Islet of Langerhans (tissue), 1 donor: ENCODE measurements around the gene ADARB2.
"Not testable (repeated sequence)": the region's sequence is repeated elsewhere in the genome, so short reads cannot be mapped to it uniquely, and the experiment has no call there.

Experiments
- FAIRE-seq: peaks from one replicate; lab custom pipeline; 2011; peaks lifted over from hg19 to GRCh38; lab: Jason Lieb, UNC

The ADARB2 gene

DNA sequence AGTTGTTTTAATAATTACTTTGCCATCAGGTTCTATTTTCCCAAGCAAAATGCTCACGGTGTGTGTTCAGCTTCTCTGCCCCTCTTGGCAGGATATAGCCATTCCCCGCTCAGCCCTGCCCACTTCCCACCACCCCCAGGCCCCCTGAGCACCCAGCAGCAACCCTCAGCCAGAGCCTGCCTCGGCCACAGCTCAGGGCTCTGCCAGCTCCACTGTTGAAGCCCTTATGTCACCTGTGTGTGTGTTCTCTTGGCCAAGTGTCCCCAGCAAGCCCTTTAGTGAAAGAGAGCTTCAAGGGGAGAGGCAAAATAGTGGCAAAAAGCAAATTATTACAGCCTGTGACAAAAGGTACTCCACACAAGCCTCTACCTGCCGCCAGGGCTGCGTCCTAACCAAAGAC lies 275.3 kb downstream of the ADARB2 start:
- no peak for FAIRE-seq

DNA sequence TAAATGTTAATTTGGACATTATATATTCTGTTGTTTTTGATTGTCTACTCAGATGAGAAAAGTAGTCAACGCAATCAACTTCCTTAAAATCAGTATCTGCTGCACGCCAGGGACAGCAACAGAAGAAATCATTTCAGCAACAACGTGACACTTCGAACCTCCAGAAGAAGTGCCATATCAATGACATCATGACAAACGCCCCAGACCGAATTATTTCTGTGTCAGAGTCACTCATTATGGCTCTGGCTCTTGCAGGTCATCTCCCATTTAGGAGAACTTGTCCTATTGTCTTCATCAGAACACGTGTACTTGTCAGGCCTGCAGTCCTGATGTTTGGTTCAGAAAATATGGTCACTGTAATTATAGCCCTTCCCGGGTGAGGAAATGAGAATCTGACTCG lies 276.3 kb downstream of the ADARB2 start:
- FAIRE-seq, result no peak

DNA sequence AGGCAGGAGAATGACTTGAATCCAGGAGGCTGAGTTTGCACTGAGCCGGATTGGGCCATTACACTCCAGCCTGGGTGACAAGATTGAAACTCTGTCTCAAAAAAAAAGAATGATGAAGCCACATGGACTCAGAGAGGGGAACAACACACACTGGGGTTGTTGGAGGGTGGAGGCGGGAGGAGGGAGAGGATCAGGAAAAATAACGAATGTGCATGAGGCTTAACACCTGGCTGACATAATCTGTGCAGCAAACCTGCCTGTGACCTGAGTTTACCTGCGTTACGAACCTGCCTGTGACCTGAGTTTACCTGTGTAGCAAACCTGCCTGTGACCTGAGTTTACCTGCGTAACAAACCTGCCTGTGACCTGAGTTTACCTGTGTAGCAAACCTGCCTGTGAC lies 277.7 kb downstream of the ADARB2 start:
- not testable (repeated sequence) for FAIRE-seq

DNA sequence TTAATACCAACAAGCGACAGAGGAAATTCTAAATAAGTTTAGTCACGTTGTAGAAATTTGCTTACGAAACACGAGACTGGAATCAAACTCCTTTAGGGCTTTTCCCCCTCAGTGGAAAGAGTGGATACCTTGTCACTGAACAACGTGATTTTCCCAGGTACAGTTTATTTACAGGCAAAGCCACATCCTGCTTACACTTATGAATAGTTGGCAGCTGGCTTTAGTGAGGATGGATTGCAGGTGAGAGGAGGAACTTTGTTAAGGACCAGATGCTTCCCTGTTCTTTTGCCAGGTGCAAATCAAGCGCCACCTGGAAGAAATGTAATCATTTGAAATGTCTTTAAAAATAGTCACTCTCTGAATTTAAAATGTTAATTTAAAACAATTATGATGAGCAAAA lies 282.4 kb downstream of the ADARB2 start:
- no peak for FAIRE-seq

DNA sequence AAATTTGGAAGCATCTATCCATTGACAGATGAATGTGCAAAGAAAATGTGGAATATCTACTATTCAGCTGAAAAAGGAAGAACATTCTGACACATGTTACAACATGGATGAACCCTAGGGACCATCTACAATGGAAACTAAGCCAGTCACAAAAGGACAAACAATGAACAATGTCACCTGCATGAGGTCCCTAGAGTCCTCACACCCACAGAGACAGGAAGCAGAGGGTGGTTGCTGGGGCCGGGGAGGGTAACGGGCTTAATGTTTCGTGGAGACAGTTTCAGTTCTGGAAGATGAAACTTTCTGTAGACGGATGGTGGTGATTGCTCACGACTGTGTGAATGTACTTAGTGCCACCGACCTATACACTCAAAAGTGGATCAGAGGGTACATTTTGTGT lies 282.9 kb downstream of the ADARB2 start:
- no peak for FAIRE-seq

DNA sequence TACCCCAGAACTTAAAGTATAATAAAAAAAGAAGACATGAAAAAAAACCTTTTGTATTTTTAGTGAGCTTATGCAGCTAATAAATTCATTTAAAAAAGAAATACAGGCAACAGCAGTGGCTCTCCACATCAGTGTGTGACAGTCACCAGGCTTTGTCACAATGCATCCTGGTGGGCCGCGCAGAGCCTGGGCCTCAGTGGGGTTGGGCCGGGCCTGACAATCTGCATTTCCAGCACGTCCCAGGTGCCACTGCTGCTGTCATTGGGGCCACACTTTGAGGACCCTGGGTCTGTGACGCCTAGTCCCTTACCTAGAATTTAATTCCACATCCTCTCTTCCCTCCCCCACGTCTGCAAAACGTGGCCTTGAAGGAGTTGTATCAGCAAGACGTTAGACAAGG lies 284.5 kb downstream of the ADARB2 start:
- FAIRE-seq, result no peak

DNA sequence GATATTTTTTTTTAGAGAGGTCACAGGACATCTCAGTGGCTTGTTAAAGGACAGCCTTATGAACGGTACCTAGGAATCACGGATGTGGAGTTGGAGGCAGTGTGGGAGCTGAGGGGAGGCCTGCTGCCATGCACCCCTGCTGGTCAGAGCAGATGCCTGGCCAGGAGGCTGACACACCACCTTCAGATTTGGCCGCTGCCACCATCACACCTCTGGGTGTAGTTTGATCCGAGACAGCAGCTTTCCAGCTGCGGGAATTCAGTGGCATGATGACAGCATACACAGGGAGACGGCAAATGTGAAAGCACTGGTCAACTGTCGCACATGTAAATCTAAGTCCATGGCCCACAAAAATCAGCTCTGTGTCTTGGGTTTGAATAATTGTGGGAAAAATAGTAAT lies 285.4 kb downstream of the ADARB2 start:
- FAIRE-seq, result no peak

DNA sequence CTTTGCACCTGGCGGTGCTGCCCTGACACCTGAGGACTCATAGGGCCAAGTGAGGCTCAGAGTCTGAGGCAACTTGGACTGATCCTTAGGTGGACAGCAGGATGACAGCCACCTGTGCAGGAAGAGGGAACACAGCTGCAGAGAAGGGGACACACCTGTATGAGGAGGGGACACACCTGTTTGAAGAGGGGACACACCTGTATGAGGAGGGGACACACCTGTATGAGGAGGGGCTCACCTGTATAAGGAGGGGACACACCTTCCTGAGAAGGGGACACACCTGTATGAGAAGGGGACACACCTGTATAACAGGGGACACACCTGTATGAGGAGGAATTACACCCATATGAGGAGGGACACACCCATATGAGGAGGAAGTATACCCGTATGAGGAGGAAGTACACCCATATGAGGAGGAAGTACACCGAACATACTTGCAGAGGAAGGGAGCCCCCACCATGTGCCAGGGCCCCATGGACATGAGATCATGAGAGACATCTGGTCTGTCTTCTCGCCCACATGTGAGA lies 285.9 kb downstream of the ADARB2 start:
- FAIRE-seq, result no peak

DNA sequence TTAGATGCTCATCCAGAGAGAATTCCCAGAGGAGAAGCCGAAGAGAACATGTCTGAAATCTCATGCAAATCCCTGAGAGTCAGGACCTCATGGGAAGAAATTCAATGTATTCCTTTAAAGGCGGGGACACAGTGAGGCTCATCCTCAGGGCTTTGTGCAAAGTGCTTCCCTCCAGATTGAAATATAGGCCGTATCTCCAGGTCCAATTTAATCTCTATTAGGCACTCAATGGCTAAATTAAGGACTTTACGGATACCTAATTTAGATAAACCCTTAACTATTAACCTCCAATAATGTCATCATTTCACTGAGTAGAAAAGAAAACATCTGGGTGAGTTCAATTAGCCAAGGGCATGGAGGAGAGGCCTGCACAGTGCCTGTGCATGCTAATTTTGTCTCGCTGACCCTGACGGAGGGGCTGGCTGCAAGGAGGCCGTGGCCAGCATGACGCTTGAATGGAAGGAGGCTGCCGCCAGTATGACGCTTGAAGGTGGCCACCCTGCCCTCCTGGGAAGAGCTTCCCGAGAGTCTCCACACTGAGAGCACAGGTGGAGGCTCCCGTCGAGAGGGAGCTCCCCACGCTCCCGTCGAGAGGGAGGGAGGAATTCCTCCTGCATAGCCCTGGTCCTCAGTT lies 287.6 kb downstream of the ADARB2 start:
- no peak for FAIRE-seq

DNA sequence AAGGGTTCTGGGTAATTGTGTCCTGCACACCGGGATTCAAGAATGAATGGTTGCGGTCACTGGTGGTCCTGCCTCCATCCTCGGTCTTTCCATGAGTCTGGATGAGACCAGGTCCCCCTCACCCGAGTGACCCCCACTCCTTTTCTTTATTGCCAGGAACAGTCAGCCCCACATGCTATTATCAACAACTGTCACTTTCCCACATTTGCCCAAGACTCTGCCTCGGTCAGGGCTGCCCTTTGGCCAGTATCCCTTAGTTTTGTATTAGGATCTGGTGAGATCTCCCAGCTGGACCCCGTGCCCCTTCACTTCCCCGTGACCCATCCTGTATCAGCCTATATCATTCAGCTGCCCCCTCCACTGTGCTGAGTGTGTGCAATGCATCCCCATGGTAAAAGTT lies 288.3 kb downstream of the ADARB2 start:
- no peak for FAIRE-seq

DNA sequence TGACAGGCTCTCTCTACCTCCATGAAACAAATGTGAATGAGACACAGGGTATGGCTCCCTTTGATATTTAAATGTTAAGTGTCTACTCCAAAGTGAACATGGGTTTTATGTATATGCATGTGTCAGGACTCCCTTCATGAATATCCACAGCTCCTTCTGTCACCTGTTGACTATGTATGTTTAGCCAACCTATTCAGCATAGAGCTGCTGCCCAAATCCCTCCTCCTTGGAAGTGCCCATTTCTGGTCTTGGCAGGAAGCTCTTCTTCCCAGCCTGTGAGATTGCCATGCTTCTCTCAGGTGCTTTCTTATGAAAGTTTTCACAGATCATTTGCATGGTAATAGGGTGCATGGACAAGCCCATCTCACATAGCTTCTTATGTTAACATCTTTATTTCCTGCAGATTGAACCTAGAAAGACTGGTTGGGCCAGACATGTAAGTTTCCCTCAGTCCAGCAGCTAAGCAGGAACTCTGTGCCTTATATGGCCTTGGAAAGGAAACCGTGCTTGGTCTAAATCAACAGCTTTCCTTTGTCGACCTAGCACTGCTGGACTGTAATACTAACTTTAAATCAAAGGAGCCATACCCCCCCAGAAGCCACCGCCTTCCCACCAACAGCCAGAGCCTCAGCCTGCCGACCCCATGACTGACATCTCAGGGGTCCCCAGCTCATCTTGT lies 288.9 kb downstream of the ADARB2 start:
- FAIRE-seq, result no peak

DNA sequence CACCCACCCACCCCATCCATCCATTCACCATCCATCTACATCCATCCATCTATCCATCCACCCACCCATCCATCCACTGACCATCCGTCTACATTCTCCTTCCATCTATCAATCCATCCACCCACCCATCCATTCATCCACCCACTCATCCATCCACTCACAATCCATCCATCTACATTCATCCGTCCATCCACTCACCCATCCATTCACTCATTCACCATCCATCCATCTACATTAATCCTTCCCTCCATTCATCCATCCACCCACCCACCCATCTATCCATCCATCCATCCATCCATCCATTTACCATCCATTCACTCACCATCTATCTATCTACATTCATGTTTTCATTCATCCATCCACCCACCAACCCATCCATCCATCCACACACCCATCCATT lies 292.5 kb downstream of the ADARB2 start:
- FAIRE-seq, result no peak

DNA sequence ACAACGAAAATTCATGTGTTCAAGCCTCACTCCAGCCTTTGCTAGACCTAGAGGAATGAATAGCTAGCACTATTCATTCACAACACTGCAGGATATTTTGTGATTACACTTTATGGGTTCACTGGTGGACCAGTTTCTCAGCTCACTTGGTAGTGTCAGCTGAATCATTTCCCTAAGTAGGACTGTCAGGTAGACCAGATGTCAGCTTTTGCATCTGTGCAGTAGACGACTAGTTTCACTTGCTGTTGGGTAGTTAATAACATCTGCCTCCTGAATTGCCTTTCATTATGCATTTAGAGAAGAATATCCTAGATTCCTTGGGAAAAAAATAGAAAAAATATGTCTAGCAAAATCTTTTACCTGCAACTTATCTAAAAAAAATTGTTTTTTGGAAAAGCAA lies 296.4 kb downstream of the ADARB2 start:
- no peak for FAIRE-seq

DNA sequence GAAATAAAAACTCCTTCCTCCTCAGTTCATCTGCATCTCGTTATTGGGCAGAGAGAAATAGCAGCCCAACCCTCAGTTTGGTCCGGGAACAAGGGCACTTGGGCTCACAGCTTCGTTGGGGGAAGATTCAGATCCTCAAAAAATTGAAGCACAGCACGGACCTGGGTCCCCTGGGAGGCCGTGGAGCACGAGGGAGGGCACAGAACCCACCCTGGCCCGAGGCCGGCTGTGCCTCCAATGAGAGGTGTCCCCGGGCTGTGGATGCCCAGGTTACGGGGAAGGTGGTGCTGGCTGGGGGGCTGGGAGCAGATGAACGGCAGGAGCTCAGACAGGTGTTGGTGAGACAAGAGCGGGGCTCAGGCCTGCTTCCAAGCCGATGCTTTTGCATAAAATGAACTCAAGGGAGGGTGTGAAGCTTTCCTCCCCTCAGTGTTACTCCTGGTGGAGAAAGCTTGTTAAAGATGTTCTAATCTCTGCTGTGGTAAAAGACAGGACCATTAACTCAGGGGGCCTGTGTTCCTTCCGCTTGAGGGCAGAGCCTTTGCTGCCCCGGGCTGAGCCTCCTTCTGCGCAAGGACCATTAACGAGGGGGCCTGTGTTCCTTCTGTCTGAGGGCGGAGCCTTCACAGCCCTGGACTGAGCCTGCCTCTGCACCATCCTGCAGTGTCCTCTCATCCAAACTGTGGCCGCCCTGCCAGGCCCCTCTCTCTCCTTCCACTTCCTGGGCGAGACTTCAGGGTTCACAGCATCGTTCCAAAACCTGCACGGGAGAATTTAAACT lies 302.2 kb downstream of the ADARB2 start:
- FAIRE-seq, result no peak

DNA sequence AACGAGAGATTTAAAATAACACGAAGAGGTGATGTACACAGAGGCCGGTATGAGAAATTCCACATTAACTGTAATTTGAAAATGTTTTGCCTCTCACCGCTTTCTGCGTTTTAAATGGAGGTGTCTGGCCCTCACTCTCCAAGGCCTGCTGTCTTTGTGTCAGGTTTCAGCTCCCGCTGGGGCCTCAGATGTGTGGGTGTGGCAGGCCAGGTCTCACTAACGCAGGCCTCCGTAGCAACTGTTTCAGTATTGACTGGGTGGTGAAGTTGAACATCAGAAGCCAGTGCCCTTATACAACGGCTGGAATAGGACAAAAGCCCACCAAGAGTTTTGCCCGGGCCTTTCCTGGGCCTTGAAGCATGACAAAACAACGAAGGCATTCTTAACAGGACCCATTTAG lies 303.1 kb downstream of the ADARB2 start:
- no peak for FAIRE-seq

DNA sequence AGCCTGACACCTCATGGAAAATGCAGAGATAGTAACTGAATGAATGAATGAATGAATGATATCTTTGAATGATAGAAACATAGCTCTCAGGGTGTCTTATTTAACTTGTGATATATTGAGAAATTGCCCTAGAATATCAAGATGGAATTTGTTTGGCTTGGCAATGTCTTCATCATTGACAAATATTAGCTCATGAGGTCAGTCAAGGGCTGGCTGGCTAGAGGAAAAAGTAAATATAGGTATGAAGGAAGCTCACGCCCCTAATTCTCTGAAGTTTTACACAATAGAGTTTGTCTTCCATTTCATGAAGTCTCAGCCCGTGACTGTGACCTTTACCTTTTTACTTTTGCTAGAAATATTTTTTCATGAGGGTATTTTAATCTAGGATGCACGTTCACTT lies 305.2 kb downstream of the ADARB2 start:
- FAIRE-seq, result no peak

DNA sequence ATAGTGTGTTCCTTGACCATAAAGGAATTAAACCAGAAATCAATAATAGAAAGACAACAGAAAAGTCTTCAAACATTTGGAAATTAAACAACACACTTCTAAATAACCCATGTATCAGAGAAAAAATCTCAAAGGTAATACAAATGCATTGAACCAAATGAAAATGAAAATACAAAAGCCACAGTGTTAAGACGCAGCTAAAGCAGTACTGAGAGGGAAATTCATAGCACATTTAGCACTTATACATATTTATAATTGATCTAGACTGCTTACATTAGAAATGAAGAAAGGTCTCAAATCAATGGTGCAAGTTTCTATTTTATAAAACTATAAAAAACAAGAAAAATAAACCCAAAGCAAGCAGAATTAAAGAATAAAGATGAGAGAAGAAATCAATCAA lies 306.1 kb downstream of the ADARB2 start:
- no peak for FAIRE-seq

DNA sequence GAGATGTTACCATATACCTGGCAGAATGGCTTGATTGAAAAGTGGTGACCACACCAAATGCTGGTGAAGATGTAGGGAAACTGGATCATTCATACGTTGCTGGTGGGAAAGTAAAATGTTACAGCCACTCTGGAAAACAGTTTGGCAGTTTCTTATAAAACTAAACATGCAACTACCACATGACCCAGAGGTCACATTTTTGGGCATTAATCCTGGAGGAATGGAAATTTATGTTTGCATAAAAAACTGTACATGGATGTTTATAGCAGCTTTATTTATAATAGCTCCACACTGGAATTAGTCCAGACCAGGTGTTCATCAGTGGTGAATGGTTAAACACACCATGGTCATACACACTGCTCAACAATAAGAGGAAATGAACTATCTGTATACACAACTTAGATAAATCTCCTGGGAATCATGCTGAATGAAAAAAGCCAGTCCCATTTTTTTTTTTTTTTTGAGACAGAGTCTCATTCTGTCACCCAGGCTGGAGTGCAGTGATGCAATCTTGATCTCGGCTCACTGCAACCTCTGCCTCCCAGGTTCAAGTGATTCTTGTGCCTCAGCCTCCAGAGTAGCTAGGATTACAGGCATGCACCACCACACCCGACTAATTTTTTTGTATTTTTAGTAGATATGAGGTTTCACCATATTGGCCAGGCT lies 309.7 kb downstream of the ADARB2 start:
- FAIRE-seq, result not testable (repeated sequence)

DNA sequence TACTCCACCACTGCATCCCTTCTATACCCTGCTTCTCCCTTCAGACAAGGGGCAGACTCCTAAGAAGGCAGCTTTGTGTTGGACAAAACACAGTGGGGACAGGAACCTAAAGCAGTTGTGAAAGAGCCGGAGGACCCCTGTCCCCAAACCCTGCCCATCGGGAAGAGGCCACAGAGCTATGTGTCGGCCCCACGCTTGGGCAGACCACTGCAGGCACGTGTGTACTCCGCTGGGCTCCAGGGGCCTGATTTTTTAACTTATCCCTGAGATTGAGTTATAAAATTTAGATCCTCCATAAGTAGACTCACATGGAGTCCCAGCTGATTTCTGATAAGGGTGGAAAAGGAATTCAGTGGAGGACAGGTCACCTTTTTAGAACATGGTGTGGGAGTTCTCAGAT lies 310.5 kb downstream of the ADARB2 start:
- no peak for FAIRE-seq

DNA sequence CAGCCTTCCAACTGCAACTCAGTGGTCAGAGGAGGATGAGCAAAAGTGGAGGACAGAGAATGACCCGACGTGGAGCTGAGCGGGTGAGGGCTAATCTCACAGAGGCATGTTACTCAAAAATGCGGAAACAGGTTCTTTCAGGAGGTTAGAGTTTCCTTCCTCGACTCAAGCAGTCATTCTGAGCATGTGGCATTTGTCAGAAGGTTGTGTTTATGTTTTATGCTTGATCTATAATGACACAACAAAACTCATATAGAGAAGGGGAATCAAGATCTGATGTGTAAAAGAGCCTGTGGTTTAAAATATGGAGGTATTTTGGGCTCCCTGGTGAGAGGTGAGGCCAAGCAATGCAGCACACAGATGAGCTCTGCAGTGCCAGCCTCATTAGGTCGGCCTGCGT lies 311.4 kb downstream of the ADARB2 start:
- FAIRE-seq, result no peak

DNA sequence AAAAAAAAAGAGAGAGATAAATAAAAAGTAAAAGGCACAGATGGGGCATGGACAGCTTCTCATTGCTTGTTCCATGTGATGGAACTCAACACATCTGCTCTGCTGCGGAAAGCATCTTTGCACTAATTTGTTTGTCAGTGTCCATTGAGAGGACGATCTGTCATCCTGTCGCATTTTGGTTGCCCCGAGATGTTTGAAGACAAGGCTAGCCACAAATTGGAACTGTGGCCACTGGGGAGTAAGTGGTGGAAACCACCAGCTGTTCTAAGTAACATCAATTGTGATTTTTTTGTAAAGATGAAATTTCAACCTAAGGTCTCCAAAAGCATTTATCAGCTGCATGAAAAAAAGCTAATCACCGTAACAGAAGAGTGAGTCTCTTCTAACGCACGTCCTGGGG lies 312.7 kb downstream of the ADARB2 start:
- no peak for FAIRE-seq

DNA sequence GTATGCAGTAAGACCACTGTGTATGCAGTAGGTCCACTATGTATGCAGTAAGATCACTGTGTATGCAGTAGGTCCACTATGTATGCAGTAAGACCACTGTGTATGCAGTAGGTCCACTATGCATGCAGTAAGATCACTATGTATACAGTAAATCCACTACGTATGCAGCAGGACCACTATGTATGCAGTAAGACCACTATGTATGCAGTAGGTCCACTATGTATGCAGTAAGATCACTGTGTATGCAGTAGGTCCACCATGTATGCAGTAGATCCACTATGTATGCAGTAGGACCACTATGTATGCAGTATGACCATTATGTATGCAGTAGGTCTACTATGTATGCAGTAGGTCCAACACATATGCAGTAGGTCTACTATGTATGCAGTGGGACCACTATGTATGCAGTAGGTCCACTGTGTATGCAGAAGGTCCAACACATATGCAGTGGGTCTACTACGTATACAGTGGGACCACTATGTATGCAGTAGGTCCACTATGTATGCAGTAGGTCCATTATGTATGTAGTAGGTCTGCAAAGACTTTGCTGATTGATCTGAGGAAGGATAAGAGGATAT lies 313.6 kb downstream of the ADARB2 start:
- no peak for FAIRE-seq

DNA sequence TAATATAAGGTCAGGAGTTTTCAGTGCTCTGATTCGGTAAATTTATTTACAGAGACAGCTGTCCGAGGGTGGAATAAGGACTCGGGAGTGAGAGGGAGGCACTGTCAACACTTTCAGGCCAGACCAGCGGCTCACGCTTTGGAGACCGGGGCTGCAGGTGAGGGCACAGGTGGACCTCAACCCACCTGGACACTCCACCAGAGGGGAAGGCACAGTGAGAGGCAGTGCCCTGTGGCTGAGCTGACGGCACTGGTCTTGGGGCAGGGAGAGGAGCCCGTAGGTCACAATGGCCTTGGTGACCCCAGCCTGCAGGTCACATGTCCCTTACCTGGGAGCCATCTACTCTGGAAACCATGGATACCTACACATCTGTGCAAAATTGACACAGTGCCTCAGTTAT lies 315.1 kb downstream of the ADARB2 start:
- FAIRE-seq, result no peak
